ENCODE data around the gene RBM19.

The RBM19 gene

GRCh38 chr12:114003286-114003685, 37.2 kb upstream of the RBM19 start:
- TF ChIP-seq SIN3A (IDR thresholded peaks at IDR 0.05; ENCODE audit: borderline replicate concordance, insufficient read depth, low read length): no peak
- TF ChIP-seq FOXP2 (optimal IDR thresholded peaks at IDR 0.05; ENCODE audit: borderline replicate concordance, extremely low read depth, extremely low read length, insufficient read depth): no peak
- no peak for TF ChIP-seq REST (IDR thresholded peaks at IDR 0.05; ENCODE audit: insufficient read depth in 1 of 2, low read depth in 2 of 2, low read length in 2 of 2)

- TF ChIP-seq REST (IDR thresholded peaks at IDR 0.05; ENCODE audit: insufficient read depth in 1 of 2, low read depth in 2 of 2, low read length in 2 of 2): no peak
Measured at GRCh38 chr12:114001511-114002340, 35.6 kb upstream of the RBM19 start.

- TF ChIP-seq REST (IDR thresholded peaks at IDR 0.05; ENCODE audit: insufficient read depth in 1 of 2, low read depth in 2 of 2, low read length in 2 of 2) (no peak), TAF1 (IDR thresholded peaks at IDR 0.05; ENCODE audit: borderline replicate concordance, insufficient read depth, low read length) (no peak), POLR2AphosphoS5 (IDR thresholded peaks at IDR 0.05; ENCODE audit: low read depth, low read length) (no peak), SIN3A (IDR thresholded peaks at IDR 0.05; ENCODE audit: borderline replicate concordance, insufficient read depth, low read length) (no peak), FOXP2 (optimal IDR thresholded peaks at IDR 0.05; ENCODE audit: borderline replicate concordance, extremely low read depth, extremely low read length, insufficient read depth) (no peak)
Measured at GRCh38 chr12:114000861-114001260, 34.7 kb upstream of the RBM19 start.

GRCh38 chr12:113997365-113997764, 31.2 kb upstream of the RBM19 start:
- TF ChIP-seq SIN3A (IDR thresholded peaks at IDR 0.05; ENCODE audit: borderline replicate concordance, insufficient read depth, low read length) (no peak), REST (IDR thresholded peaks at IDR 0.05; ENCODE audit: insufficient read depth in 1 of 2, low read depth in 2 of 2, low read length in 2 of 2) (no peak)

GRCh38 chr12:113996026-113996425, 29.9 kb upstream of the RBM19 start:
- TF ChIP-seq SIN3A (IDR thresholded peaks at IDR 0.05; ENCODE audit: borderline replicate concordance, insufficient read depth, low read length): no peak
- TF ChIP-seq FOXP2 (optimal IDR thresholded peaks at IDR 0.05; ENCODE audit: borderline replicate concordance, extremely low read depth, extremely low read length, insufficient read depth): no peak
- TF ChIP-seq POLR2AphosphoS5 (IDR thresholded peaks at IDR 0.05; ENCODE audit: low read depth, low read length): no peak
- no peak for TF ChIP-seq REST (IDR thresholded peaks at IDR 0.05; ENCODE audit: insufficient read depth in 1 of 2, low read depth in 2 of 2, low read length in 2 of 2)
- TF ChIP-seq TAF1 (IDR thresholded peaks at IDR 0.05; ENCODE audit: borderline replicate concordance, insufficient read depth, low read length): no peak

Data from PFSK-1 (cell line).